Cerebellar cortex (tissue), 1 donor: ENCODE measurements around the gene FGD4.

Source experiments
- DNase-seq: peaks from one replicate; pipeline ENCODE4 v3.0.0-alpha.2; 2015; ENCODE audit warnings: low spot score

The FGD4 gene

GRCh38 chr12:32407795-32408194, 8.4 kb downstream of the FGD4 start:
- DNase-seq = no peak

- no peak for DNase-seq
These were observed 14.1 kb downstream of the FGD4 start for GRCh38 chr12:32413412-32413811.

- DNase-seq = no peak
These were observed 18.9 kb downstream of the FGD4 start for GRCh38 chr12:32418221-32418620.

- DNase-seq = no peak
These were observed 19.7 kb downstream of the FGD4 start for GRCh38 chr12:32418903-32419519.

- no peak for DNase-seq
These were observed 20.2 kb downstream of the FGD4 start for GRCh38 chr12:32419520-32419960.

- DNase-seq = no peak
These were observed 21.0 kb downstream of the FGD4 start for GRCh38 chr12:32420356-32420755.

- DNase-seq = no peak
These were observed 24.2 kb downstream of the FGD4 start for GRCh38 chr12:32423559-32423958.

- no peak for DNase-seq
These were observed 31.7 kb downstream of the FGD4 start for GRCh38 chr12:32431025-32431424.

GRCh38 chr12:32435921-32436705, 36.8 kb downstream of the FGD4 start:
- no peak for DNase-seq

GRCh38 chr12:32437095-32437515, 37.7 kb downstream of the FGD4 start:
- DNase-seq = no peak

- DNase-seq = no peak
These were observed 40.9 kb downstream of the FGD4 start for GRCh38 chr12:32440120-32440865.

GRCh38 chr12:32443491-32443890, 44.1 kb downstream of the FGD4 start:
- DNase-seq = no peak

GRCh38 chr12:32444895-32445294, 45.5 kb downstream of the FGD4 start:
- no peak for DNase-seq

GRCh38 chr12:32445356-32445755, 46.0 kb downstream of the FGD4 start:
- DNase-seq = no peak

GRCh38 chr12:32446316-32447119, 47.2 kb downstream of the FGD4 start:
- no peak for DNase-seq

GRCh38 chr12:32448586-32448985, 49.2 kb downstream of the FGD4 start:
- DNase-seq = no peak

GRCh38 chr12:32450363-32450762, 51.0 kb downstream of the FGD4 start:
- DNase-seq = no peak

- DNase-seq = no peak
These were observed 51.4 kb downstream of the FGD4 start for GRCh38 chr12:32450768-32451167.

GRCh38 chr12:32451816-32452215, 52.5 kb downstream of the FGD4 start:
- no peak for DNase-seq

- DNase-seq = no peak
These were observed 54.7 kb downstream of the FGD4 start for GRCh38 chr12:32454075-32454474.

- DNase-seq = no peak
These were observed 55.5 kb downstream of the FGD4 start for GRCh38 chr12:32454866-32455265.

GRCh38 chr12:32455607-32456071, 56.3 kb downstream of the FGD4 start:
- peak; percentile 63 for DNase-seq
